CD4-positive, CD25-positive, alpha-beta regulatory T cell (primary cell): Measurements from ENCODE around the gene BICD2. TPM values are rescaled to one million over a fixed set of nuclear protein-coding genes. Genes with fewer than 3 reads are reported as not detected.
A peak's percentile ranks its signal among the peaks of the same experiment; 100 is the strongest.

Experiments
- ATAC-seq, 2 donors: fragments of 150-1000 bp; cut with Tn5 transposase; one replicate each; pipeline ENCODE4 v1.10.0; 2021; ENCODE audit warnings: low read depth in 2 of 2, moderate number of reproducible peaks in 2 of 2, moderate library complexity in 1 of 2
- DNase-seq, 3 donors: peaks; one replicate each; pipeline versions ENCODE4 v3.0.0 to v3.0.0-alpha.2; 2012 to 2022; ENCODE audit warnings: mixed read lengths in 1 of 3
- H3K27ac ChIP-seq: one replicate; pipeline ENCODE4 v1.7.0; 2013; ENCODE audit warnings: mild to moderate bottlenecking, low read length; ENCODE audit not compliant: insufficient read depth, poor library complexity, severe bottlenecking
- H3K27me3 ChIP-seq: one replicate; pipeline ENCODE4 v1.7.0; 2013; ENCODE audit warnings: low read length; ENCODE audit not compliant: control insufficient read depth, insufficient read depth
- H3K36me3 ChIP-seq: one replicate; pipeline ENCODE4 v1.7.0; 2013; ENCODE audit warnings: mild to moderate bottlenecking, low read length, moderate library complexity; ENCODE audit not compliant: control insufficient read depth, insufficient read depth
- H3K4me1 ChIP-seq: 2 replicates; pipeline ENCODE4 v1.7.0; 2013; ENCODE audit warnings: mild to moderate bottlenecking, low read length; ENCODE audit not compliant: insufficient read depth, control insufficient read depth, poor library complexity, severe bottlenecking
- H3K4me3 ChIP-seq: one replicate; pipeline ENCODE4 v1.7.0; 2013; ENCODE audit warnings: low read depth, mild to moderate bottlenecking, low read length, moderate library complexity
- H3K9me3 ChIP-seq, 2 experiments: 1 replicate in 1 of 2; 2 replicates in 1 of 2; pipeline ENCODE4 v1.7.0; 2013; ENCODE audit warnings: low read length in 2 of 2, mild to moderate bottlenecking in 1 of 2, moderate library complexity in 1 of 2; ENCODE audit not compliant: control insufficient read depth in 2 of 2
- H3K27ac Mint-ChIP-seq, 3 donors: one replicate each; pipeline ENCODE4 v1.8.0; 2020 to 2022; ENCODE audit warnings: mild to moderate bottlenecking in 3 of 3, mixed read lengths in 3 of 3, moderate library complexity in 2 of 3
- H3K27me3 Mint-ChIP-seq: one replicate; pipeline ENCODE4 v1.8.0; 2022; ENCODE audit warnings: mild to moderate bottlenecking, mixed read lengths
- H3K36me3 Mint-ChIP-seq: one replicate; pipeline ENCODE4 v1.8.0; 2020; ENCODE audit warnings: mixed read lengths
- H3K4me1 Mint-ChIP-seq, 4 donors: one replicate each; pipeline ENCODE4 v1.8.0; 2020 to 2022; ENCODE audit warnings: mixed read lengths in 4 of 4, mild to moderate bottlenecking in 1 of 4
- H3K4me3 Mint-ChIP-seq, 4 donors: one replicate each; pipeline ENCODE4 v1.8.0; 2020 to 2022; ENCODE audit warnings: mild to moderate bottlenecking in 4 of 4, mixed read lengths in 4 of 4, moderate library complexity in 3 of 4
- H3K9me3 Mint-ChIP-seq, 7 donors: one replicate each; pipeline ENCODE4 v1.8.0; 2020 to 2022; ENCODE audit warnings: mixed read lengths in 7 of 7, mild to moderate bottlenecking in 3 of 7, moderate library complexity in 2 of 7
- polyA plus RNA-seq, 4 donors: library from polyadenylated mRNA; unstranded; fragments of 300-500 nt; fragmentation: Illumina TruSeq; gene quantifications; one replicate each; pipeline ENCODE4 v1.2.3, GENCODE V29; 2021
- total RNA-seq: library from RNA; stranded (reverse); gene quantifications from one replicate; pipeline ENCODE4 v1.2.3, GENCODE V29; 2022

BICD2 gene
- total and polyA plus RNA-seq, 5 donors from 2014 or later = 5.6 to 29.3 (median 9.3) TPM

DNA sequence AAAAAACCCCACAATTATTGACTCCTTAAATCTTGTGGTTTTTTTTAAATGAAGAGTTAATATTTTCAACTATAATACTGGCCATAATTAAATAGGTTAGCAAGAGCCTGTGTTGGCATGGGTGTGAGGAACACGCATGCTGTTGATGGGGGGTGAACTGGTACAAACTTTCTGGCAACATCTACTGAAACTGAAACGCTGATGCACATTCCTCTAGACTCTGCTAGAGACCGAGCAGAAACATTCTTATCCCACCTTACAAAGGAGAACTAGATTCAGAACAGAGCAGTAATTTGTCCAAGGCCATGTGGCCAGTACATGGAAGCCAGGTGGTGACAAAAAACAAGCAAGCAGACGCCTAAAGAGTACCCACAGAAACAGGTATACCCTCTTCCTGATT, 2.4 kb downstream of the BICD2 start:
- DNase-seq = no peak
- Histone ChIP-seq H3K27me3 (no peaks in the 10 kb centered on the region), H3K27ac (no peak overlapping the region), H3K9me3 (no peaks in the 10 kb centered on the region), H3K36me3 (no peaks in the 10 kb centered on the region), H3K4me1 (peaks cover 43% of the 10 kb centered on the region), H3K4me3 (peak overlapping the region; percentile 73)
- Mint-ChIP-seq H3K27me3 (no peaks in the 10 kb centered on the region), H3K9me3 (no peaks in the 10 kb centered on the region), H3K4me3 (peak overlapping the region; percentile 93 to 97 (median 96)), H3K27ac (peak overlapping the region; percentile 74 to 93 (median 91)), H3K36me3 (no peaks in the 10 kb centered on the region), H3K4me1 (peaks cover 25 to 67% (median 48%) of the 10 kb centered on the region in 4 donors)
- no peak for ATAC-seq

DNA sequence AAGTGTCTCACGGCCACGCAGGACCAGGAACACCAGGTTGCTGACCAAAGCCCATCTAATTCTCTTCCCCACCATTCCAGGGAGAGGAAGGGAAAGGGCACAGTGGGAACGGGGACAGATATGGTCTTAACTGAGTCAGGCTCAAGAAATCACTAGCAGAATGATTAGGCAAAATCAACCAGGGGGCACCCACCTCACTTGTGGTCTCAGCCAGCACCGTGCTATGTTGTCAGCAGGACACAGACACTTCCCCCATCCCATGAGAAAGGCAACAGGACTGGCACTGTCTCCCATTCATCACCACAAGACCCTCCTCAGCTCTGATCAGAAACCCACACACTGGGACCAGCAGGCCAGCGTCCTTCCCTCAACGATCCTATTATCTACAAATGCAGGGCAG, 2.9 kb downstream of the BICD2 start:
- Mint-ChIP-seq H3K27me3 (no peaks in the 10 kb centered on the region), H3K36me3 (no peaks in the 10 kb centered on the region), H3K4me1 (peaks cover 25 to 67% (median 46%) of the 10 kb centered on the region in 4 donors), H3K4me3 (peak overlapping the region; percentile 85 to 97 (median 94)), H3K9me3 (no peaks in the 10 kb centered on the region), H3K27ac (peak overlapping the region; percentile 74 to 93 (median 91))
- no peak for ATAC-seq
- H3K36me3 ChIP-seq = no peaks in the 10 kb centered on the region
- H3K27me3 ChIP-seq = no peaks in the 10 kb centered on the region
- DNase-seq = no peak
- peak overlapping the region; percentile 73 for H3K4me3 ChIP-seq
- no peaks in the 10 kb centered on the region for H3K9me3 ChIP-seq
- peaks cover 43% of the 10 kb centered on the region for H3K4me1 ChIP-seq
- no peak overlapping the region for H3K27ac ChIP-seq

DNA sequence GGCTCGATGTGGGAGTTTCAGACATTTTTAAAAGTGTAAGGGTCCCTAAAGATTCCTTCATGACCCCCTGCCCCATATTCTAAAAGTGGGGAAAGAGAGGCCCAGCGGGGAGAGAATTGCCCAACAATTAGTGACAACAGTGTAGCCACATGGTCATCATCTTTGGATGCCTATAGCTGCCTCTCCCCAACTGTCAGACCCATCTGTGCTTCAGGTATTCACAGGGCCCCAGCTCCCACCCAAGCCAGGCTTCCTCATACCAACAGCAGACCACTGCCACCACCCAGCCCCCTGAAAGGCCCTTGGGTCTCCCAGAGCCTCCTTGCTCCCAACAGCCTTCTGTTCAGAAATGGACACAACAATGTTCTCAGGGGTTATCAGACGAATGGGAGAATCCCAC, 4.1 kb downstream of the BICD2 start:
- ATAC-seq (no peak), DNase-seq (no peak)
- no peaks in the 10 kb centered on the region for H3K36me3 ChIP-seq
- Mint-ChIP-seq H3K4me1 (peaks cover 18 to 60% (median 40%) of the 10 kb centered on the region in 4 donors), H3K4me3 (peak overlapping the region in 3 of 4 donors; percentile 43 to 93 (median 76)), H3K36me3 (peaks cover 2% of the 10 kb centered on the region), H3K27me3 (no peaks in the 10 kb centered on the region), H3K27ac (peak overlapping the region in 1 of 3 donors; percentile 93), H3K9me3 (peaks cover 0 to 2% (median 0%) of the 10 kb centered on the region in 7 donors)
- no peak overlapping the region for H3K27ac ChIP-seq
- peaks cover 36% of the 10 kb centered on the region for H3K4me1 ChIP-seq
- H3K9me3 ChIP-seq = peaks cover 0 to 4% of the 10 kb centered on the region in 2 experiments
- H3K27me3 ChIP-seq = no peaks in the 10 kb centered on the region
- H3K4me3 ChIP-seq = no peak overlapping the region

DNA sequence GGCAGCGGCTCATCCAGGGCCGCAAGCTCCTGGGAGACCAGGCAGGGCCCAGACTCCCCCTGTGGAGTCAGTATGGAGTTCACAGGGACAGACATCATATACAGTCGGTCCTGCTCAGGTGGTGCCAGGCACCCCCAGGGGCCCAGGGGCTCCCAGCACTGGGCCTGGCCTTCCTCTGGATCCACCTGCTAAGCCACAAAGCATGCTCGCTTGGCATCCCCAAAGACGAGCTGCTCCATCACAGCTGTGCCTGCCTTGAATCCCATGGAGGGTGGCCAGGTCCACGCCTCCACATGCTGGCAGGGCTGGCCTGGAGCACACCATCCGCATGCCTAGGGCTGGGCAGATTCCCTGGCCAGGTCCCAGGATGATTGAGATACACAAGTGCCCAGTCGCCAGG, 4.6 kb downstream of the BICD2 start:
- Histone ChIP-seq H3K4me1 (peaks cover 33% of the 10 kb centered on the region), H3K27ac (no peak overlapping the region), H3K4me3 (no peak overlapping the region), H3K36me3 (no peaks in the 10 kb centered on the region), H3K9me3 (peaks cover 0 to 5% of the 10 kb centered on the region in 2 experiments), H3K27me3 (no peaks in the 10 kb centered on the region)
- peak overlapping the region in 2 of 4 donors; percentile 43 to 76 for H3K4me3 Mint-ChIP-seq
- no peaks in the 10 kb centered on the region for H3K27me3 Mint-ChIP-seq
- H3K36me3 Mint-ChIP-seq = peaks cover 7% of the 10 kb centered on the region
- peaks cover 16 to 61% (median 39%) of the 10 kb centered on the region in 4 donors for H3K4me1 Mint-ChIP-seq
- DNase-seq = no peak
- ATAC-seq = no peak
- no peak overlapping the region for H3K27ac Mint-ChIP-seq
- peaks cover 0 to 6% (median 0%) of the 10 kb centered on the region in 7 donors for H3K9me3 Mint-ChIP-seq

DNA sequence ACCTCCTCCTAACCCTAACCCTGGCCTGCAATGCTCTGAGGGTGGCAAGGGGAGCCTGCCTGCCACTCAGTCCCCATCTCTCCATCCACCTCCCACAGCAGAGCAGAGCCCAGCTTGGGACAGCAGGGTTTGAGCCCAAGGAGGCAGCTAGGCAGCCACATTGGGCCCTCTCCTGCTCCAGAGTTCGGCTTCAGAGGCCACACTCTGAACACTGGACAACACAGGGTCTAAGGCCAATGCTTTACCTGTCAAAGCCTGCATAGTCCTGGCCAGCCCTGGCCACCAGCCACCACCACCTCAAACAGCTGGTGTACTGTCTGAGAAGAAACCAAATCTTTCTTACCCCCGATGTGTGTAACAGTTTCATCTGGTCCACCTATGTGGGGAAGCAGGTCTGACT, 5.2 kb downstream of the BICD2 start:
- no peaks in the 10 kb centered on the region for H3K27me3 ChIP-seq
- peaks cover 33% of the 10 kb centered on the region for H3K4me1 ChIP-seq
- peaks cover 0 to 5% of the 10 kb centered on the region in 2 experiments for H3K9me3 ChIP-seq
- H3K27ac ChIP-seq = no peak overlapping the region
- Mint-ChIP-seq H3K4me3 (peak overlapping the region in 1 of 4 donors; percentile 39), H3K9me3 (peaks cover 0 to 6% (median 0%) of the 10 kb centered on the region in 7 donors), H3K4me1 (peaks cover 16 to 64% (median 38%) of the 10 kb centered on the region in 4 donors), H3K27me3 (no peaks in the 10 kb centered on the region), H3K36me3 (peaks cover 8% of the 10 kb centered on the region), H3K27ac (peak overlapping the region in 2 of 3 donors; percentile 36 to 44)
- no peak overlapping the region for H3K4me3 ChIP-seq
- no peak for ATAC-seq
- no peak for DNase-seq
- no peaks in the 10 kb centered on the region for H3K36me3 ChIP-seq

DNA sequence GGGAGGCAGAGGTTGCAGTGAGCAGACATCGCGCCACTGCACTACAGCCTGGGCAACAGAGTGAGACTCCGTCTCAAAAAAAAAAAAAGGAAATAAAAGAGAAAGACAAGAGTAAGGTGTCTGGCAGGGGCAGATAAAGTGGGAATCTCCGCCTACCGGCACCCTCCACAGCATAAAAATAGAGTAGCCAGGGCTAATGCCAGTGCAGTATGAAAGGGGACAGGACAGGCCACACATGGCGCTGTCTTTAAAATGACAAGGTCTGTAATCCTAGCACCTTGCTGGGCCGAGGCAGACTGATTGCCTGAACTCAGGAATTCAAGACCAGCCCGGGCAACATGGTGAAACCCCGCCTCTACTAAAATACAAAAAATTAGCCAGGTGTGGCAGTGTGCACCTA, 7.8 kb downstream of the BICD2 start:
- H3K36me3 Mint-ChIP-seq = peaks cover 12% of the 10 kb centered on the region
- H3K4me3 Mint-ChIP-seq = no peak overlapping the region
- H3K27me3 Mint-ChIP-seq = no peaks in the 10 kb centered on the region

DNA sequence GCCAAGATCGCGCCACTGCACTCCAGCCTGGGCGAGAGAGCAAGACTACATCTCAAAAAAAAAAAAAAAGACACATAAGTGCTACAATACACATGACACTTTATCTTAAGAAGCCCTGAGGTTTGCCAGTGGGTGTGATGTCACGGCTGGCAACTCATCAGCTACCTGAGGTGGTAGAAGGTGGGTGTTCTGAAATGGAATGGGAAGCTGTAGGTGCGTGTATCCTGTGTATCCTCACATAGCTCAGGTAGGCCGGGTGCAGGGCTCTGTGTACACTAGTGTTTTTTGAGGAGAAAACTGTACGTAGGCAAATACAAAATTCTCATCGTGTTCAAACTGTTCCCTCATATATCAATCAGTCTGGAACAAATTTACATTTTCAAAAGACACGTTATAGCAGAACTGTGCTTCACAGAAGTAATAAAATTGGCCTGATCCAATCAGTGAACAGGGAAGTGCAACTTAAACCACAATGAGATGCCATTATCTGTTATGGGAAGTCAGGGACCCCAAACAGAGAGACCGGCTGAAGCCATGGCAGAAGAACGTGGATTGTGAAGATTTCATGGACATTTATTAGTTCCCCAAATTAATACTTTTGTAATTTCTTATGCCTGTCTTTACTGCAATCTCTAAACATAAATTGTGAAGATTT, 10.4 kb downstream of the BICD2 start:
- Mint-ChIP-seq H3K27me3 (no peaks in the 10 kb centered on the region), H3K9me3 (peaks cover 0 to 6% (median 0%) of the 10 kb centered on the region in 7 donors), H3K36me3 (peaks cover 12% of the 10 kb centered on the region), H3K4me3 (no peak overlapping the region), H3K4me1 (peaks cover 20 to 56% (median 39%) of the 10 kb centered on the region in 4 donors), H3K27ac (no peak overlapping the region)
- Histone ChIP-seq H3K9me3 (peaks cover 0 to 5% of the 10 kb centered on the region in 2 experiments), H3K36me3 (no peaks in the 10 kb centered on the region), H3K27me3 (no peaks in the 10 kb centered on the region), H3K4me1 (peaks cover 10% of the 10 kb centered on the region), H3K4me3 (no peak overlapping the region), H3K27ac (no peak overlapping the region)
- ATAC-seq = no peak
- DNase-seq = no peak

More for the DNA sequence above, 7.8 kb downstream of the BICD2 start:
- Mint-ChIP-seq H3K27ac (peak overlapping the region in 1 of 3 donors; percentile 90), H3K4me1 (peaks cover 15 to 62% (median 39%) of the 10 kb centered on the region in 4 donors), H3K9me3 (peaks cover 0 to 6% (median 0%) of the 10 kb centered on the region in 7 donors)
- H3K27me3 ChIP-seq = no peaks in the 10 kb centered on the region
- H3K9me3 ChIP-seq = peaks cover 0 to 5% of the 10 kb centered on the region in 2 experiments
- ATAC-seq (no peak), DNase-seq (no peak)
- H3K4me3 ChIP-seq = no peak overlapping the region
- peaks cover 21% of the 10 kb centered on the region for H3K4me1 ChIP-seq
- H3K36me3 ChIP-seq = no peaks in the 10 kb centered on the region
- no peak overlapping the region for H3K27ac ChIP-seq
